ENCODE data around the gene STBD1.
"Not testable (repeated sequence)": the region's sequence is repeated elsewhere in the genome, so short reads cannot be mapped to it uniquely, and the experiment has no call there.

The STBD1 gene

GRCh38 chr4:76305971-76306881 lies at the start of gene STBD1:
Gene STBD1, plus strand, starts transcription at chr4:76306733. Its CDS starts 37 bp downstream, at chr4:76306770.
- peak; percentile 83 for DNase-seq

GRCh38 chr4:76256968-76257367 lies 49.6 kb upstream of the STBD1 start:
- no peak for DNase-seq

GRCh38 chr4:76257824-76258223 lies 48.7 kb upstream of the STBD1 start:
- no peak for DNase-seq

- no peak for DNase-seq
Measured at GRCh38 chr4:76260571-76260970, 46.0 kb upstream of the STBD1 start.

- no peak for DNase-seq
Measured at GRCh38 chr4:76265631-76266218, 40.8 kb upstream of the STBD1 start.

GRCh38 chr4:76266627-76267026 lies 39.9 kb upstream of the STBD1 start:
- no peak for DNase-seq

- no peak for DNase-seq
Measured at GRCh38 chr4:76267811-76268210, 38.7 kb upstream of the STBD1 start.

GRCh38 chr4:76270244-76271175 lies 36.0 kb upstream of the STBD1 start:
- no peak for DNase-seq

GRCh38 chr4:76271248-76271647 lies 35.3 kb upstream of the STBD1 start:
- no peak for DNase-seq

GRCh38 chr4:76272073-76272472 lies 34.5 kb upstream of the STBD1 start:
- no peak for DNase-seq

- DNase-seq = no peak
Measured at GRCh38 chr4:76272582-76272981, 34.0 kb upstream of the STBD1 start.

- DNase-seq = no peak
Measured at GRCh38 chr4:76272999-76273398, 33.5 kb upstream of the STBD1 start.

- no peak for DNase-seq
Measured at GRCh38 chr4:76275486-76276124, 30.9 kb upstream of the STBD1 start.

GRCh38 chr4:76276813-76277212 lies 29.7 kb upstream of the STBD1 start:
- no peak for DNase-seq

GRCh38 chr4:76277667-76278066 lies 28.9 kb upstream of the STBD1 start:
- no peak for DNase-seq

- DNase-seq = no peak
Measured at GRCh38 chr4:76278583-76278982, 27.9 kb upstream of the STBD1 start.

GRCh38 chr4:76279462-76279861 lies 27.1 kb upstream of the STBD1 start:
- DNase-seq = no peak

GRCh38 chr4:76280488-76281441 lies 25.8 kb upstream of the STBD1 start:
- DNase-seq = no peak

- not testable (repeated sequence) for DNase-seq
Measured at GRCh38 chr4:76281594-76281993, 24.9 kb upstream of the STBD1 start.

GRCh38 chr4:76282941-76283689 lies 23.4 kb upstream of the STBD1 start:
- DNase-seq = no peak

GRCh38 chr4:76283900-76284299 lies 22.6 kb upstream of the STBD1 start:
- DNase-seq = no peak

All from right hindlimb (tissue), 1 donor.